Effector CD8-positive, alpha-beta T cell (primary cell): Measurements from ENCODE around the gene SLC13A5.

Experiments
- DNase-seq: peaks from one replicate; lab custom pipeline; 2025; lab: John Stamatoyannopoulos, UW

The SLC13A5 gene

DNA sequence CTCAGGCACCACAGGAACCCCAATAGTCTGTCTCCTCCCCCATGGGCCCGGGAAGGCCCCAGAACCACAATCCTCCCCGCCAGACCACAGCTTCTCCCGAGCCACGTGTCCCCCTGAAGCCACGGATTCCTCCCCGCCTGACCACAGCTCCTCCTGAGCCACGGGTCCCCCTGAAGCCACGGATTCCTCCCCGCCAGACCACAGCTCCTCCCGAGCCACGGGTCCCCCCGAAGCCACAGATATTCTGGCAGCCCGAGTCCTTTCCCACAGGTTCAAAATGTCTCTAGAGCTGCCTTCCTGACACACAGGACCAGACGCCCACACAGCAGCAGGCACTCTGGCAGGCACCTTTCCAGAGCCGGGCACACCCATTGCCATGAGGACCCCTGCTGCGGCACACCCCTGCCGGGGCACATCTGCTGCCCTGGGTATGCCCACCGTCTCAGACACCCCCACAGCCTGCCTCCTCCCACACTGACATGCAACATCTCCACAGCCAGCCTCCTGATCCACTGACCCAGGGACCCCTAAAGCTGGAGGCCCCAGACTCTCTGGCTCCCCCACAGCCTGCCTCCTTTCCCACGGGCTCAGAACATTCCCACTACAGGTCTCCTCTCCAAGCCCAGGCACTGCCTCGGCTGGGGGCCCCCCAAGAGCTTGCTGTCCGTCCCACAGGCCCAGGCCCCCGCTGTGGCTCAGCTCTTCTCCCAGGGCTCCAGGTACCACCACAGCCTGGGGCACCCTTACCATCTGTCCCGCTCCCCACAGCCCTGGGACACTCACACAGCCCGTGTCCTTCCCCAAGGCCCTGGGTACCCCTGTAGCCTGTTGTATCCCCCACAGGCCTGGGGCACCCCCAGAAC, 74.9 kb downstream of the SLC13A5 start:
- DNase-seq: no peak

DNA sequence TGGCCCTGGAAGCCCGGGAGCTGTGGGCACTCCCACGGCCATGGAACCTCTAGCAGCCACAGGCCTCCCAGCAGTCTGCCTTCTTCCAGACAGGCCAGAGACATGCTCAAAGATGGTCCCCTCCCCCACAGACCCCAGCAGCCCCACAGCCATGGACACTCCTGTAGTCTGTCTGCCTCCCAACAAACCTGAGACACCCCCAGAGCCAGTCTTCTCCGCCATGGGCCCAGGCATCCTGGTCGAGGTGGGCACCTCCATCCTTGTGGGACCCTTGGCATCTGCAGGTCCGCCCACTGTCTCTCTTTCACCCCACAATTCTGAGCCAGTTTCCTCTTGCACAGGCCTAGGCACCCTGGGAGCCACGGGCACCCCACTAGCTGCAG, 75.7 kb downstream of the SLC13A5 start:
- DNase-seq: no peak

DNA sequence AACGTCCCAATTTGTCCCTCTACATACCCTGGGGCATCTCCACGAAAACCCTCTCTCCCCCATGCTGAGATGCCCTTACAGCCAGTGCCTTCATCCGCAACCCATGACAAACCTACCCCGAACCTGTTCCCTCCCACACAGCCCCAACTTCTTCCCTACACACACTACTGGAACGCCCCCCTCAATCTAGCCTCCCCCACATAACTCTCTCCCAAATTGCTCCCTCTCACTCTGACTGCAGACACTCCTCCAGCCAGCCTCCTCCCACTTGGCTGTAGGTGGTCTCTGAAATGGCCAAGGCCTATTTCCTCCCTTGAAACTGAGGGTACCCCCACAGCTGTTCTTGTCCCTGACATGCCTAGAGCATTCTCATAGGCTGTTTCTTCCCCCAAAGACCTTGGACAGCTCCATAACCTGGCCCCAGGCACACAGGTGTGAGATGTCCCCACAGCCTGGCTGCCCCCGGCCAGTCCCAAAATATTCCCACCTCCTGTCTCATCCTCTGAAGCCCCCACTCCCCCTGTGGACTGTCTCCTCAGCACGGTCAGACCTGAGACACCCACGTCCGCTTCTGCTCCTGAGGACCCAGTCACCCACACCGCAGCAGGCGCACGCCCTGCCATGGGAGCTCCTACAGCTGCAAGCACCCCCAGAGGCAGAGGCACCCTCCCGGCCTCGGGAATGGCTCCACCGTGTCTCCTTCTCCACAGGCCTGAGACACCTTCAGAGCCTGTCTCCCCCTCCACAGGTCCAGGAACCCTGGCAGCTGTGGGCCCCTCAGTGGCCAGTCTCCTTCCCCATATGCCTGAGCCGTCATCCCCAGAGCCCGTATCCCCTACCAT, 76.3 kb downstream of the SLC13A5 start:
- no peak for DNase-seq

DNA sequence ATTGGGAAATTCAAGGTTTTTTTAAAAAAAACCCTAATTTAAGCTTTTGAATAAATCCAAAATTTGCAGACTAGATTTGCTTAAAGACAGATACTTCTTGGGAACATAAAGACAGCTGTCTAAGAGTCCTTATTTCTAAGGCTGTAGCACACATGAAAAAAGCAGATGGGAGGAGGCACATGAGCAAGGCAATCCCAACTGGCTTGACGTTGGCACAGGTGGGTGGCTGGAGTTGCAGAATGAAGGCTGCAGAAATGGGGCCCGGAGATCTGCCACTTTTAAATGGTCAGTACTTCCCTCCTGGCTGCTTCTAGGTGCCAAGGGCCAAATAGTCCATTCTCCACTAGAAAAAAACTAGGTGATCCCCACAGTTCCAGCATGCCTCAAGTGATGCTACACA, 77.1 kb downstream of the SLC13A5 start:
- no peak for DNase-seq
